Measurements from ENCODE around the gene PDYN.

Gene PDYN

DNA sequence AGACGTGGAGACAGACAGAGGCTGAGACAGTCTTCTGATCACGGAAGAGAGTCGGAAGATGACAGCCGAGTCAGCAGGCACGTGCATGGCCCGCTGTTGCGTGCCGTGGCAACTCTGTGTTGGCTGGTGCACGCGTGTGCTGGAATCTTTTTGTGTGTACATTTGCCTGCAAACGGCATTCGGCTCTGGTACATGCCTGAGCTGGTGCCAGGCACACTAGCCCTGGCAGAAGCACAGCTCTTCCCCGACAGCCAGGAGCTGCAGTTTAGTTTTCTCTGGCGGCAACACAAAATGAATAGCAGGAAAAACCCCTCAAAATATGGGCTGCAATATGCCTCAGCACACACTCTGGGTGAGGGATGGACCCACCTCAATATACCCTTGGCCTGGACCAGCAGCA, 769 bp upstream of the PDYN start:
- DNase-seq (ENCODE audit: low spot score): no peak

DNA sequence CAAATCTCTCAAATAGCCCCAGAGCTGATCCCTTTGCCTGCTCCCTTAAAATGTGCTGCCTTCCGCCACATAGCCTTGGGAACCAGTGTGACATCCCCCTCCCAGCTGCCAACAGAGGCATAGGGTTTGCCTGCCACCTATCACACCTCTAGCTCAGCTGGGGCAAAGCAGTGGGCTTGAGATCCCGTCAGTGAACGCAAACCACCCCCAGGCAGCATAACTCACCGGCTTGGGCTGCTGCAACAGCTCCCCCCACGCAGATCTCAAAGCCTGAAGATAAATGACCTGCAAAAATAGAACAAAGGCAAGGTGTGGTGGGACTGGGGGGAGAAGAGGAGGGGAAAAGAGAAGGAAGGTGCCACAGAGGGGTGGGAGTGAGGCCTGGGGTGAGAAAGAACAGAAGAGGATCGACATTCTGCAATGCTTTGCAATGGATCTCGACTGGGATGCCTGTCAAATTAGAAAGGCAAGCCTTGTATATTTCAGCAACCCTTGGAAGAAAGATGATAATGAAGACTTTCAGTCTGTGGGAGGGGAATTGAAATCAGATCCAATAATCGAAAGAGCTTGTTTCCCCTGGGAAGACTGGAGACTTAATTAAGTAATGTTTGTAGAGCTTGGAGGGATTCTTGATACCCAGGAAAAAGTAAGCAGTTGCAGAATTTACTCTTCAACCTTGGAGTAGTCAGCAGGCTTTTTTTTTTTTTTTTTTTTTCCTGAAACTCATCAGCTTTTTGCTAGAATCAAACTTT, 1.3 kb downstream of the PDYN start:
- DNase-seq (ENCODE audit: low spot score): no peak

DNA sequence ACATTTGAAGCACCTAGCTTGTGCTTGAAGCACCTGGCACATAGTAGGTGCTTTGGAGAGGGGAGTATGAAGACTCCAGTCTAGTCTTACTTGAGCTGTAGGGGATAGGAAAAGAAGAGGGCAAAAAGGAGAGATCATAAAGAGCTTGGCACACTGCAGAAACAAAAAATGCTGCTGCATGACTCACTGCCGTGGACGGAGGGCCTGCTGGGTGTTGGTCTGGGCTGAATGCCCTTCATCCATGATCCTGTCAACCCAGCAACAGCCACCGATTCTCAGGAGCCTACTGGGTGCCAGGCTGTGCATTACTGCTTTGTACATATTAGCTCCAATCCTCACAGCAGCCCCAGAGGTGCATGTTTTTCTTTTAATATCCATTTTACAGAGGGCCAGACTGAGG, 6.0 kb downstream of the PDYN start:
- DNase-seq (ENCODE audit: low spot score): no peak

DNA sequence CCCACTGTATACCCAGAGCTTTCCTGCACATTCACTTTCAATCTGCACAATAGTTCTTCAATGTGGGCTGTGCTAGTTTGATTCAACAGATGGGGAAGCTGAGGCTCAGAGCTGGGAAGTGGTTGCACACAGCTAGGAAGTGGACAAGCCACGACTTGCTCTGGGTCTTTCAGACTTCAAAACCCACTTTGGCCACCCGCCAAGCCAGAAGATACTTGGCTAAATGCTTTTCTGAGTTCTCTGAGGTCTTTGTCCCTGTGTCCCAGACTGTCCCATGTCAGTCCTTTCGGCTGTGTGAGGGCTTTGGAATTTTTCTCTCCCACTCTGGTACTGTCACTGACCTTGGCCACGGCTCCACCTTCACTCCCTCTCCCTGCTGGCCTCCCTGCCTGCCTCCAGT, 10.6 kb downstream of the PDYN start:
- DNase-seq (ENCODE audit: low spot score): no peak

DNA sequence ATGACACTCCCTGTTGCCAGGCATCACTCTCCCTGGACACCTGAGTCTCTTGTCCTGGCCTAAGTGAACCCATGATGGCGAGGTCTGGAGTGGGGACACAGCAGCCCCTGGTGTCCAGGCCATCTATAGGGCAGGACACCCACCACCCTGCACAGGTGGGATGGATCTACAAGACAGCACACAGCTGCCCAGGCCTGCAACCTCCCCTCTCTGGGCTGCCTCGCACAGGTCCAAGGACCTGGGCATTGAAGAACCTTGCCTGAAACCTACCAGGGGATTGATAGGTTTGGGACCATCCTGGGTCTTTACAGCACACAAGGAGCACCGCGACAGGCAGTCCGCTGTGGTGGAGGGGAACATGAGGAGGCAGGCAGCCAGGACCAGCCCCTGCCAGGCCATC, 11.2 kb downstream of the PDYN start:
- DNase-seq (ENCODE audit: low spot score): no peak

DNA sequence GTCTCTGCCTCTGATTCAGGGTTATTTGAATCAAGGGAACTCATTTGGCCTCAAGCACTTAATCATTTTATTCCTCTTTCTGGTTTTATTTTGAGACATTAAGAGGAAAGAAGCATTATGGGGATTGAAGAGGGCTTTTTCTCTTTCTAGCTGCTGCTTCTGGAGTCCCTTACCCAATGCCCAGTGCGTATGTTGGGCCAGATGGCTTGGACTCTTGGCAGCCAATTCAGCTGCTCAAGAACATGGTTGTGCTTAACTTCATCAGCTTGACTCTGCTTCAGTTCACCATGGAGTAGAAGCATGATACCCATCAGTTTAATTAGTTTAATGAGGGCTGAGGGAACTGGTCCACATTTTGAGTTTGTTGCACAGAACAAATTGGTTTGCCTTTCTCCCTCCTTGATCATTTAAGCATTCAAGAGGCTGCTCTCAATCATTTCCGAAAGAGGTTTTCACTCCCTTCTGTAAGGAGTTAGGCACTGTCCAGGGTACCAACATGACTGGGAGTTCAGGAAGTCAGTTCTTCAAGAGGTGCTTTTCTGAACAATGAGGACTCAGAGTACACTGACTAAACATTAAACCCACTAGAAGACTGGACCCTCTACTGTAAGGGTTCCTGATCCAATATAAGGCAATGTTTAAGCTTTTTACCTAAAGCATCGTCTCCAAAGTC, 14.6 kb downstream of the PDYN start:
- no peak for DNase-seq (ENCODE audit: low spot score)

DNA sequence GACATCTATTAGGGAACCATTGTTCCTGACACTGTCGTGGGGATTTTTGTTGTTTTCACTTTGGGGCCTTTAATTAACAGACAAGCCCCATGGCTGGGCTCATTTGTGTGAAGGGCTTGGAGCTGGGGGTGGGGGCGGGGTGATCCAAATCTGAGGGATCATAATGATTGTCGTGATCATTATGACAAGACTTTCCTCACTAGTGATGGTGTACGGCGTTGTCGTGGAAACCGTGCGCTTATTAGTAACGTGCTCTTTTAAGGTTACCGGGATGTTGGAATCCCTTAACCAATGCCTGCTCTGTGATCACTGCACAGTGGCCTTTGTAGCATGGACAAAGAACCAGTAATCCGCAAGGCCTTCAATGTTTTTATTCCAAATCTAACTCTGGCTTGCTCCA, 18.6 kb downstream of the PDYN start:
- no peak for DNase-seq (ENCODE audit: low spot score)

DNA sequence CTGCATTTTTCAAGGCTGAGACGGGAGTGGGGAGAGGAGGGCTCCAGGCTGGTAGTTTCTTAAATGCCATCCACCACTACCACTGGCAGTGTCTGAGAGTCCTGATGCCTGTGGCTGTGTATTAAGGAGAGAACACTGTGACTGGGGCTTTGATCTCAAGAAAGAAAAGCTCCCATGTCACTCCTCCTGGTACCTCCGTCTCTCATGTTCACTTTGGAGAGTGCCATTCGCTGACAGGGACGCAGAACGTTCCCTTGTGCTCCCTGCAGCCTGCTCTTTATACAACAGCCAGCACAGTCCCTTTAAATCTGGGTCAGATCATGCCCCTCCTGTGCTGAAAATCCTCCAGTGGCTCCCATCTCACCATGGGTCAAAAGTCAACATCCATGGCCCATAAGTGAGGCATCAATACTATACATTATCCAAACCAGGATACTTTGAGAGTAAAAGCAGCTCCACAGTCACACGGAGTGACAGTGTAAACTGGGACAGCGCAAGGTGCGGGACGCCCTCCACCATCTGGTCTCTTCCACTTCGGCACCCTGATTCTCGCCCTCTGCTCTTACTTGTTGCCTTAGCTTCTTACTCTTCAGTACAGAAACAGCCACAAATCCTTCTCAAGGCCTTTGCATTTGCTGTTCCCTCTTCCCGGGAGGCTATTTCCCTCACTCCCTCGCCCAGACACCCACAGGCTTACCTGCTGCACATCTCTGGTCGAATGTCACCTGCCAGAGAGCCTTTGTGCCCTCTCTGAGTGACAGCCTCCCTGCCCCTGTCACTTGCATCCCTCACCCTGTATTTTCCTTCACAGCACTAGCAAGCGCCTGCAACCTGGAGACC, 20.0 kb downstream of the PDYN start:
- DNase-seq (ENCODE audit: low spot score): no peak

DNA sequence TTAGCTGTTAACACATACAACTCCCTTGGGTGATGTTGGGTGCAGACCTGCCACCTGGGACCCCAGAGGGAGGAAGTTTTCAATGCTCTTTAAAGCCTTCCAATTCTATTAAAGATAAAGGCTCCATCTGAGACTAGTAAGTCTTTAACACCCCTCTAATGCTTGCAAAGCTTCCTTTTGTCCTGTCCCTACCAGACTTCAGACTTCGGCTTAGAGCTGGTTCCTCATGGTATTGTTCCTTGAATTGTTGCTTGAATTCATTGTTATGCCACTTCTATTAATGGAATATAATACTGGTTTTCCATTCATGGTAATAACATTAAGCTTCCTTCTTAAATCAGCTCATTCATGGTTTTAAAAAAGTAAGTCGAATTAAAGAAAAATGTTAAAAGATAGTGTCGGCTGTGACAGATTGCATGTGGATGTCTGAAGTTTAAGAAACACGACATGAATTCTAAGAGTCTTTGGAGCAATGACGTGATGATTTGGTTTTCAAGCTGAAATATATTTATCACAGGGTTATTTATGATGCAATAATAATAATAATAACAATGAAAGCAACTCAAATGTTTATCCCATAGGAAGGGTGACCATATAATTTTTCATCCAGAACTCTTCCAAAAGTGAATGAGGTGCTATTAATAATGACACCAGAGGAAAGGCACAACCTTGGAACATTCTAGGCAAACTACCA, 21.8 kb downstream of the PDYN start:
- DNase-seq (ENCODE audit: low spot score): no peak

DNA sequence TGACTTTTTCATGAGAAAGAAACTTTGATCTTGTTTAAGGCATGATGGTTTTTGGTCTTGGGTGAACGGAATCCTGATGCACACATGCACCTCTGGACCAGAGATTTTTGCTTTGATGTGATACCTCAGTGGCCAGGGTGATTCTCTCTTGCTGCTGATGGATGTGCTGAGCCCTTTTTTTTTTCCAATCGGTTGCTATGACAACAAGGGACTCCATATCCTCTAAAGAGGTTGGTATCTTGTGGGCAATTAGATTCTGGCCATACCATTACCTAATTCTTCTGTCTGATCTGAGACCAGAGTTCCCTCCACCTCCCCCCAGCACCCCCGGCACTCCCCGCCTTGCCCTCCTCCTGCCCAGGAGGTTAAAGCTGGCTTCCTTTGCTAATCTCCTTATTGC, 24.9 kb downstream of the PDYN start:
- no peak for DNase-seq (ENCODE audit: low spot score)

DNA sequence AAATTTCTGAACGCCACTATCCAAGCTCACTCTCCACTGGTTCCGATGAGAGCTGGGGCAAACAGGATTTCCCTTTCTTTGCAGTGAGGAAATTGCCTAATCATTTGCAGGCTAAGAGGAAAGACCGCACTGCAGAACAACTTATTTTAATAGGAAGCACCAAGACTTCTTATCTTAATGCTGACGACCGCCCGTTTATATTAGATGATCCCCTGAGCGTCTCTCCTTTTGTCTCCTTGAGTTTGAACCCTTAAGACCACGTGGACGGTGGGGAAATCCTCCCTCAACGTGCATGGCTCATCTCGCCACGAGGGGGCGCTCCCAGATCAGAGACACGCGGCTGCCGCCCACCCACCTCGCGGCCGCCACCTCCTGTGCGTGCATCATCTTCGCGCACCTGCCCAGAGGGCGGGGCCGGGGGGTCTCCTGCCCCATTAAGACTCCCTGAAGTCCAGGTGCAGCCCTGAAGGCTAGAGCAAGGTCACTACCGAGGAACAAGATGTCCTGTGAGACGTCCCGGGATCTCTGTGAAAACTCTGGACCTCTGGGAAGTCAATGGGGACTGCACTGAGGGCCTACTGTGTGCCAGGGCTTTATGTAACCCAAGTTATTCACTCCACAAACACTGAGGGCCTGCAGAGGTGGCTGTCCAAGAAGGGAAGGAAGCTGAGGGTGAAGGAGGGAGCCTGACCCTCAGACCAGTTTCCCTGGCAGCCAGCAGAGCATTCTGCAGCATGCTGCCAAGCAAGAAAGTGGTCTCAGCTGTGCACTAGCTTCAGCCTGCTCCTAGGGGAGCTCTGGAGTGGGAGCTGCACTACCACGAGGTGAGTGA, 28.1 kb downstream of the PDYN start:
- peak; percentile 76 for DNase-seq (ENCODE audit: low spot score)

DNA sequence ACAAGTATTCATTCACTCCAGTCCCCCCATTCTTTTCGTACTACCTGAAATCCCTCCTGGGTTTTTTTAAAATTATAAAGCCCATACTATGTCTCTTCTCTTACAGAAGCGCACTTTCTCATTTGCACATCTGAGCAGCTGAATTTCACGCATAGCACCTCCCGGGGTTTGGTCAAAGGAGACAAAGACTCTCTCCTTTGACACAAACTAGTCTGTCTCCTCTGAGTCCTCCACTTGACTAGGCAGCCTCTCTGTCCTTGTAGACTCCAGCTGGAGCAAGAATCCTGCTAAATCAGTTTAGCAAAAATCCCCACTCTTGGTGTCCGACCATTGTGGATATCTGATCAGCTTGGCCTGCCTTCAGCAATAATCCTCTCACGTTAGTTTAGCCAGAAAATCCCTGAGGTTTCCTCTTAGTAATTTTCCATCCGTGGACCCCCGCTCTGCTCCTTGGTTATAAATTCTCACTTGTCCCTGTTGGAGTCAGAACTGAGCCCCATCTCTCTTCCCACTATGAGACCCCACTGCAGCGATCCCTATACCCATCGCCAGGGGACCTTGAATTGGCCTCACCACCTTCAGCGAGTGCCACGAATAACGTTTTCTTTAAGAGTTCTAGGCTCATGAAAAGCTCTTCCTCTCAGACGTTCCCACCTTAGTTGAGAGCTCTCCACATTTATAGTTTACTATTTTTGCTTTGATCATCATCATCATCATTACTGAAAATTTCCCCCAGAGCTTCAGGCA, 29.0 kb downstream of the PDYN start:
- DNase-seq (ENCODE audit: low spot score): no peak

DNA sequence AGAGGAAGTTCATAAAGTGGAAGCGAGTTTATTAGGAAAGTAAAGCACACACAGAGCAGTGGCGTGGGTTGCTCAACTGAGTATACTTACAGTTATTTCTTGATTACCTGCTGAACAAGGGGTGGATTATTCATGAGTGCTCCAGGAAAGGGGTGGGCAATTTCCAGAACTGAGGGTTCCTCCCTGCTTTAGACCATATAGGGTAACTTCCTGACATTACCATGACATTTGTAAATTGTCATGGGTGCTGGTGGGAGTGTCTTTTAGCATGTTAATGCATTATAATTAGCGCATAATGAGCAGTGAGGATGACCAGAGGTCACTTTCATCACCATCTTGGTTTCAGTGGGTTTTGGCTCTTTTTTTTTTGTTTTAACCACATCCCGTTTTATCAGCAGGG, 29.8 kb downstream of the PDYN start:
- DNase-seq (ENCODE audit: low spot score): no peak

DNA sequence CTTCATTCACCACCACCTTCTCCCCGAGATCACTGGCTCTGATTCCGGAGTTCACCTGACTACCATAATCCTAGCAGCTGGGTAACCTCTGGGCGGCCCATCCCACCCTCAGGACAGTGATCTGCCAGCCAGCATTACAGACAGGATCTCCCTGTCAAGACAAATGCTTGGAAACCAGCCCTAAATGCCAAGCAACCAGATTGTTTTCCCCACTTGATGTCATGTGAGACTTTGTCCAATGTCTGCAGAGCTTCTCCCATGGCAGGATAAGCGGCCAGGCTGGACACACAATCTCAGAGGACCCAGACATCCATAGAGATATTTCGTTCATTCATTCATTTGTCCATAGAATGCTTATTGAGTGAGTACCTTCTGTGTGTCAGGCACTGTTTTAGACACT, 32.5 kb downstream of the PDYN start:
- DNase-seq (ENCODE audit: low spot score): no peak

DNA sequence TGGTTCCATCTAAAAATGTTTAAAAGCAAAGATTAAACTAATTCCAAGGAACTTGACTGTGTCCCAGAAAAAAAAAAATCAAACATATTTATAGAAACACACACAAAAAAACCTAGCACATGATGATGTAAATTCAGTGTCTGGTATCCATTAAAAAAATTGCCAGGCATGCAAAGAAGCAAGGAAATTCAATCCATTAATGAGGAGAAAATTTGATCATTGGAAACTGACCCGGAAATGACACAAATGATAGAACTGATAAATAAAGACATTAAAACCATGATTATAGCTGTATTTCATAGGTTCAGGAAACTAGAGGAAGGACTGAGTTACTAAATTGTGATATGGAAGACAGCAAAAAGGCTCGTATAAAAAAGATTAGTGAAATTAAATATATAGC, 34.7 kb downstream of the PDYN start:
- DNase-seq (ENCODE audit: low spot score): no peak

DNA sequence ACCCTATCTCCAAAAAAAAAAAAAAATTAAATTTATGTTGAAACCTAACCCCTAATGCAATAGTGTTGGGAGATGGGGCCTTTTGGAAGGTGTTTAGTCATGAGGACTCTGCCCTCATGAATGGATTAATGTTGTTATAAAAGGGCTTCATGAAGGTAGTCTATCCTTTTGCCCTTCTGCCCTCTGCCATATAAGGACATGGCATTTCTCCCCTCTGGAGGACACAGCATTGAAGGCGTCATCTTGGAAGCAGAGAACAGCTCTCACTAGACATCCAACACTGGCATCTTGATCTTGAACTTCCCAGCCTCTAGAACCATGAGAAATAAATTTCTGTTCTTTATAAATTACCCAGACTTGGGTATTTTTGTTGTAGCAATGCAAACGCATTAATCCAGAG, 35.4 kb downstream of the PDYN start:
- DNase-seq (ENCODE audit: low spot score): no peak

DNA sequence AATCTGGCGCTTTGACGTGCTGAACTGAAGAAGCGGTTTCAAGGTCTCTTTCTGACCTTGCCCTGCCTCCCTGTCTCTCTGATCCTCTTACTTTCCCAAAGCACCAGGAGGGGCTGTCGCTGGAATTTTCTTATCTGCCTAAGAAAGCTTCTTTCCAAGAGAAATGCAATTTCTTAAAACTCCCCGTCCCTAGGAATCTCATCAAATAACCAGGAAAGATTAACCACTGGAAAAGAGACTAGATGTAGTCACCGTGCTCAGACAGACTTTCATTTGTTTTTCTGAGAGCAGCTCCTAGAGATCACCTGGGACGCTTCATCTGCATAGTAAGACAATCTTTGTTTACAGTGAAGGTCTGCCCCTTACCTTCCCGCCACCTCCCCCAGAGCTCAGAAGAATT, 38.6 kb downstream of the PDYN start:
- no peak for DNase-seq (ENCODE audit: low spot score)

DNA sequence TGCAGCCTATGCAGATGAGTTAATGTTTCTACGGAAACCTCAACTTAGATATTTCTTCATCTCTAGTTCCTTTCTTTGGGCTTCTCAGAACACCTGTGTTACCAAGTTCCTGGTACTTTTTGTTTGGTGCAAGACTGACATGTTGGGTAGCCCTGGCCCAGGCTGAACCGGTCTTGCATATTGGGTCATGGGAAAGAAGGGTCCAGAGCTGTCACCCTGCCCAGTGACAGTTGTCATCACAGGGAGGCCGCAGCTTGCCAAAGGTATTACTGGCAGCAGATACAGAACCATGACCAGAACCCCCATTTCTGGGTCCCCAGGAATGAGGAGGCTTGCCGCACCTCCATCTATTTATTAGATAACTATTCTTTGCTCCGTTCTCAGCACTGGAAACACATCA, 40.2 kb downstream of the PDYN start:
- DNase-seq (ENCODE audit: low spot score): no peak

DNA sequence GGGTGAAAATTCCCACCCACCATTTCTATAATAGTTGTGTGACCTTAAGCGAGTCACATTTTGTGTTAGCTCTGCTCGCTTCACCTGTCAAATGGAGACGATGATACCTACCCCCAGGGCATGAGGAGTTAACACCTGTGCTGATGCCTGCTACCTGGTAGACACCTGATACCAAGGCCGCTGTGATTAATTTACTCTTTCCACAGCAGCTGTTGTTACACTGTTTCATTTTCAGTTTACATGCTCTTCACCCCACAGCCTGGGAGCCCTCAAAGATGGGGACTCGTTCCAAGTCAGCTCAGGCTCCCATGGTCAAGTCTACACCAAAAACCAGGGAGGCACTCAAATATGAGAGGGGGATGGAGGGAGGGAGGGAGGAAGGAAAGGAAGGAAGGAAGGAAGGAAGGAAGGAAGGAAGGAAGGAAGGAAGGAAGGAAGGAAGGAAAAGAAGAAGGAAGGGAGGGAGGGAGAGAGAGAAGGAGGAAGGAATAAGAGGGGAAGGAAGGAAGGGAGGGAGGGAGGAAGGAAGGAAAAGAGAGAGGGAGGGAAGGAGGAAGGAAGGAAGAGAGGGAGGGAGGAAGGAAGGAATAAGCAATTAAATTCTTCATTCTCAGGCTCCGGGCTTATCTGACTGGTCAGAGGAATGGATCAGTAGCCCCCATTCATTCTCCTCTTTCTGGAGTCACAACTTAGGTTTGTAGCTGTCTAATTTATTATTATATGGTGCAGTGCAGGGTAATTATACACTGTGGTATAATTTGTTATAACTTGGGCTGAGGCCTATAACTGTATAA, 40.9 kb downstream of the PDYN start:
- no peak for DNase-seq (ENCODE audit: low spot score)

Data from COLO829 (cell line).